ENCODE measurements around the gene PITPNC1.

The PITPNC1 gene

GRCh38 chr17:67488768-67489167, 111.7 kb downstream of the PITPNC1 start:
- no peak for DNase-seq (ENCODE audit: low read depth)

GRCh38 chr17:67489273-67489672, 112.2 kb downstream of the PITPNC1 start:
- DNase-seq (ENCODE audit: low read depth) = no peak
- H3K4me3 ChIP-seq (ENCODE audit: low read depth, low read length) = no peak overlapping the region
- no peak for TF ChIP-seq CTCF (conservative IDR thresholded peaks at IDR 0.05; ENCODE audit: low read depth, low read length)

More at GRCh38 chr17:67488768-67489167, 111.7 kb downstream of the PITPNC1 start:
- TF ChIP-seq CTCF (conservative IDR thresholded peaks at IDR 0.05; ENCODE audit: low read depth, low read length) = no peak
- H3K4me3 ChIP-seq (ENCODE audit: low read depth, low read length) = no peak overlapping the region

- H3K4me3 ChIP-seq (ENCODE audit: low read depth, low read length) = peak overlapping the region; percentile 17
- no peak for TF ChIP-seq CTCF (conservative IDR thresholded peaks at IDR 0.05; ENCODE audit: low read depth, low read length)
- no peak for DNase-seq (ENCODE audit: low read depth)
Observed at GRCh38 chr17:67490471-67490870, 113.4 kb downstream of the PITPNC1 start.

- peak; percentile 98 for DNase-seq (ENCODE audit: low read depth)
- TF ChIP-seq CTCF (conservative IDR thresholded peaks at IDR 0.05; ENCODE audit: low read depth, low read length) = no peak
- peak overlapping the region; percentile 17 for H3K4me3 ChIP-seq (ENCODE audit: low read depth, low read length)
Observed at GRCh38 chr17:67491009-67491680, 114.1 kb downstream of the PITPNC1 start.

- no peak for DNase-seq (ENCODE audit: low read depth)
- TF ChIP-seq CTCF (conservative IDR thresholded peaks at IDR 0.05; ENCODE audit: low read depth, low read length) = no peak
- H3K4me3 ChIP-seq (ENCODE audit: low read depth, low read length) = no peak overlapping the region
Observed at GRCh38 chr17:67491681-67492024, 114.6 kb downstream of the PITPNC1 start.

- H3K4me3 ChIP-seq (ENCODE audit: low read depth, low read length) = peak overlapping the region; percentile 23
- no peak for TF ChIP-seq CTCF (conservative IDR thresholded peaks at IDR 0.05; ENCODE audit: low read depth, low read length)
- no peak for DNase-seq (ENCODE audit: low read depth)
Observed at GRCh38 chr17:67492251-67492740, 115.2 kb downstream of the PITPNC1 start.

Data from choroid plexus epithelial cell (primary cell).